Measurements from ENCODE around the gene NUCKS1. TPM values are rescaled to one million over a fixed set of nuclear protein-coding genes. Genes with fewer than 3 reads are reported as not detected.

The NUCKS1 gene
- total RNA-seq, 1 experiment from 2014 or later = 237 TPM

GRCh38 chr1:205677167-205677566, 72.8 kb downstream of the NUCKS1 start:
- no peaks in the 10 kb centered on the region for H3K9me2 ChIP-seq (ENCODE audit: insufficient read depth)
- H4K20me1 ChIP-seq (ENCODE audit: insufficient read depth) = no peaks in the 10 kb centered on the region
- H3K9ac ChIP-seq (ENCODE audit: low read length) = no peak overlapping the region
- no peaks in the 10 kb centered on the region for H3K36me3 ChIP-seq (ENCODE audit: control insufficient read depth in 1 of 2, insufficient read depth in 2 of 2, low read length in 2 of 2)
- POLR2A ChIA-PET = no interaction called here
- no TSS peak for BruUV-seq (replicated peaks)
- no peak overlapping the region for H2AFZ ChIP-seq (ENCODE audit: low read depth, low read length, poor library complexity, severe bottlenecking)
- no peak overlapping the region for H3K4me2 ChIP-seq (ENCODE audit: low read length)
- no peak overlapping the region for H3K4me3 ChIP-seq (replicated peaks in 1 of 2; ENCODE audit: low read depth in 1 of 2, low read length in 2 of 2)
- CTCF ChIA-PET = interaction anchor here (1.0 to 1.8 kb wide), 3 partner anchors 10 to 34 kb away, joined by 4 to 8 read pairs (median 4); no protein-coding TSS in a partner anchor
- no peak for TF ChIP-seq EZH2 (IDR thresholded peaks at IDR 0.05)
- TF ChIP-seq SRF (IDR thresholded peaks at IDR 0.05; ENCODE audit: low read depth) = no peak
- TF ChIP-seq POLR2AphosphoS5 (IDR thresholded peaks at IDR 0.05; ENCODE audit: low read depth, low read length) = no peak
- no peak for TF ChIP-seq EZH2phosphoT487 (IDR thresholded peaks at IDR 0.05; ENCODE audit: borderline replicate concordance)
- no peak for TF ChIP-seq REST (IDR thresholded peaks at IDR 0.05; ENCODE audit: low read depth)
- no peak for TF ChIP-seq CTCF (IDR thresholded peaks at IDR 0.05 in 2 of 3, conservative IDR thresholded peaks at IDR 0.05 in 1 of 3; ENCODE audit: borderline replicate concordance in 1 of 3, insufficient read depth in 1 of 3, low read depth in 2 of 3, low read length in 2 of 3)
- TF ChIP-seq ZNF274 (IDR thresholded peaks at IDR 0.05; ENCODE audit: low read depth, low read length) = no peak
- TF ChIP-seq CBX3 (IDR thresholded peaks at IDR 0.05; ENCODE audit: low read depth) = no peak
- TF ChIP-seq SIN3A (IDR thresholded peaks at IDR 0.05; ENCODE audit: low read depth) = no peak
- TF ChIP-seq RAD21 (IDR thresholded peaks at IDR 0.05; ENCODE audit: low read depth) = no peak
- no peak for TF ChIP-seq JUND (IDR thresholded peaks at IDR 0.05)
- no peak for TF ChIP-seq FOSL1 (IDR thresholded peaks at IDR 0.05; ENCODE audit: low read depth)
- no peak for TF ChIP-seq TCF7L2 (IDR thresholded peaks at IDR 0.05; ENCODE audit: borderline replicate concordance, extremely low read depth, insufficient read depth, insufficient read length)
- TF ChIP-seq, protein P1, sequence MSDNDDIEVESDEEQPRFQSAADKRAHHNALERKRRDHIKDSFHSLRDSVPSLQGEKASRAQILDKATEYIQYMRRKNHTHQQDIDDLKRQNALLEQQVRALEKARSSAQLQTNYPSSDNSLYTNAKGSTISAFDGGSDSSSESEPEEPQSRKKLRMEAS (IDR thresholded peaks at IDR 0.05) = no peak
- no peak for TF ChIP-seq POLR2A (IDR thresholded peaks at IDR 0.05; ENCODE audit: borderline replicate concordance, extremely low read depth, insufficient read depth, insufficient read length)
- TF ChIP-seq ELF1 (IDR thresholded peaks at IDR 0.05; ENCODE audit: borderline replicate concordance, low read depth) = no peak
- no peak for TF ChIP-seq ZFX (IDR thresholded peaks at IDR 0.05)
- TF ChIP-seq CEBPB (IDR thresholded peaks at IDR 0.05; ENCODE audit: low read depth) = no peak
- TF ChIP-seq, protein P2, sequence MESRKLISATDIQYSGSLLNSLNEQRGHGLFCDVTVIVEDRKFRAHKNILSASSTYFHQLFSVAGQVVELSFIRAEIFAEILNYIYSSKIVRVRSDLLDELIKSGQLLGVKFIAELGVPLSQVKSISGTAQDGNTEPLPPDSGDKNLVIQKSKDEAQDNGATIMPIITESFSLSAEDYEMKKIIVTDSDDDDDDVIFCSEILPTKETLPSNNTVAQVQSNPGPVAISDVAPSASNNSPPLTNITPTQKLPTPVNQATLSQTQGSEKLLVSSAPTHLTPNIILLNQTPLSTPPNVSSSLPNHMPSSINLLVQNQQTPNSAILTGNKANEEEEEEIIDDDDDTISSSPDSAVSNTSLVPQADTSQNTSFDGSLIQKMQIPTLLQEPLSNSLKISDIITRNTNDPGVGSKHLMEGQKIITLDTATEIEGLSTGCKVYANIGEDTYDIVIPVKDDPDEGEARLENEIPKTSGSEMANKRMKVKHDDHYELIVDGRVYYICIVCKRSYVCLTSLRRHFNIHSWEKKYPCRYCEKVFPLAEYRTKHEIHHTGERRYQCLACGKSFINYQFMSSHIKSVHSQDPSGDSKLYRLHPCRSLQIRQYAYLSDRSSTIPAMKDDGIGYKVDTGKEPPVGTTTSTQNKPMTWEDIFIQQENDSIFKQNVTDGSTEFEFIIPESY (IDR thresholded peaks at IDR 0.05; ENCODE audit: extremely low read depth, insufficient replicate concordance, low read length) = no peak
- TF ChIP-seq SP1 (IDR thresholded peaks at IDR 0.05; ENCODE audit: low read depth) = no peak
- H3K9me3 ChIP-seq (ENCODE audit: control insufficient read depth in 1 of 2, insufficient read depth in 1 of 2, low read depth in 1 of 2, low read length in 2 of 2) = no peaks in the 10 kb centered on the region
- H3K79me2 ChIP-seq (ENCODE audit: insufficient read depth, low read length) = peaks cover 13% of the 10 kb centered on the region; the same call in 1 of the 2 replicates
- no peak overlapping the region for H3K27ac ChIP-seq (ENCODE audit: low read depth, low read length)
- DNase-seq (ENCODE audit: low read depth, low spot score) = no peak
- RAD21 ChIA-PET (ENCODE audit: low non-redundant PET in 1 of 2, low total read pairs in 2 of 2, uncharacterized antibody in 2 of 2, unreplicated experiment in 2 of 2) = no interaction called here
- peaks cover 26 to 42% of the 10 kb centered on the region in 2 experiments for H3K4me1 ChIP-seq (ENCODE audit: control insufficient read depth in 1 of 2, insufficient read depth in 2 of 2, low read length in 2 of 2)
- intact Hi-C loops (cut with micrococcal nuclease) = no loop called here
- no peaks in the 10 kb centered on the region for H3K27me3 ChIP-seq (ENCODE audit: insufficient read depth, low read length)
- no peak for ATAC-seq
